ENCODE results near the gene A2ML1. TPM values are rescaled to one million over a fixed set of nuclear protein-coding genes. Genes with fewer than 3 reads are reported as not detected.

Gene A2ML1
- under 1 TPM in 1 of 2 donors, not detected in 1; under 0.01 TPM for total RNA-seq

GRCh38 chr12:8822298-8822697 is at the start of gene A2ML1:
Gene A2ML1, plus strand, starts transcription at chr12:8822621. Its CDS starts 31 bp downstream, at chr12:8822652.

GRCh38 chr12:8914033-8914715 is 91.8 kb downstream of the A2ML1 start, which contains the start of gene PHC1:
Gene PHC1, plus strand, starts transcription at chr12:8914509. Its CDS starts 3,169 bp downstream, at chr12:8917678.

Other genes with a start within 250 kb of the A2ML1 start
- gene AICDA, start 209.8 kb upstream of the A2ML1 start, total RNA-seq, result not detected
- not detected for gene MFAP5, start 159.8 kb upstream of the A2ML1 start, total RNA-seq
- 10 to 100 TPM; 24.4 to 36.6 TPM for gene RIMKLB, start 124.6 kb upstream of the A2ML1 start, total RNA-seq
- 10 to 100 TPM; 16.5 to 28.0 TPM for gene PHC1, start 91.9 kb downstream of the A2ML1 start, total RNA-seq
- gene M6PR, start 127.0 kb downstream of the A2ML1 start, total RNA-seq, result 100 to 1,000 TPM; 348 to 651 TPM
- 1 to 10 TPM; 1.7 to 3.0 TPM for gene KLRG1, start 166.9 kb downstream of the A2ML1 start, total RNA-seq